Uterus (tissue), 4 donors: ENCODE results near the gene AP3B1. TPM values are rescaled to one million over a fixed set of nuclear protein-coding genes. Genes with fewer than 3 reads are reported as not detected.
"Not testable (repeated sequence)": the region's sequence is repeated elsewhere in the genome, so short reads cannot be mapped to it uniquely, and the experiment has no call there.

Experiments used
- DNase-seq, 2 donors: peaks; one replicate each; pipeline ENCODE4 v3.0.0-alpha.2; 2019 to 2020
- H3K27ac ChIP-seq, 2 donors: fragments of 200-600 bp; sonication (generic); 1 replicate in 1 of 2; 2 replicates in 1 of 2; pipeline ENCODE4 v1.5.1; 2016 to 2018
- H3K27me3 ChIP-seq, 2 donors: fragments of 200-600 bp; sonication (generic); one replicate each; pipeline ENCODE4 v1.5.1; 2018 to 2019; ENCODE audit warnings: control low read depth in 1 of 2
- H3K36me3 ChIP-seq, 2 donors: fragments of 200-600 bp; sonication (generic); one replicate each; pipeline ENCODE4 v1.5.1; 2019; ENCODE audit warnings: control low read depth in 1 of 2
- H3K4me1 ChIP-seq, 2 donors: fragments of 200-600 bp; sonication (generic); one replicate each; pipeline ENCODE4 v1.5.1; 2018 to 2019; ENCODE audit warnings: control low read depth in 1 of 2
- H3K4me3 ChIP-seq, 2 donors: fragments of 200-600 bp; sonication (generic); 1 replicate in 1 of 2; 2 replicates in 1 of 2; pipeline ENCODE4 v1.5.1; 2018 to 2019; ENCODE audit warnings: mild to moderate bottlenecking in 1 of 2
- H3K9me3 ChIP-seq, 2 donors: fragments of 200-600 bp; sonication (generic); one replicate each; pipeline ENCODE4 v1.5.1; 2019; ENCODE audit warnings: control low read depth in 1 of 2
- POLR2A ChIP-seq, 2 donors: fragments of 450-650 bp; IDR thresholded peaks; one replicate each; pipeline ENCODE4 v1.6.1; 2016; ENCODE audit warnings: antibody characterized with exemption in 2 of 2, mild to moderate bottlenecking in 1 of 2, moderate library complexity in 1 of 2
- intact Hi-C: fragments of 100-400 bp; cut with DNase I; formaldehyde crosslinking; loops from one replicate; pipeline ENCODE4 v1.15.1; 2023; ENCODE audit warnings: low total_unique reads
- total RNA-seq, 4 donors: library from RNA; depleted of rRNA in 3 of 4; stranded (reverse); fragments of >200 nt in 3 of 4; gene quantifications; one replicate each; pipeline versions ENCODE4 v1.1.0 to v1.2.4, GENCODE V29; 2014 to 2023
- TF ChIP-seq, protein P1 (sequence below), 4 experiments: fragments of 200-600 bp in 2 of 4; fragments of 450-650 bp in 2 of 4; sonication (generic) in 2 of 4; IDR thresholded peaks; one replicate each; pipeline ENCODE4 v1.5.1; 2016 to 2019; ENCODE audit warnings: antibody characterized with exemption in 4 of 4, mild to moderate bottlenecking in 2 of 4, moderate library complexity in 1 of 4
- donor health status: DM: yes; HTN: yes; CAD: no.

Gene AP3B1
- total RNA-seq, 4 donors from 2014 or later = 15.9 to 67.1 (median 33.4) TPM

GRCh38 chr5:78213799-78214198 lies 80.7 kb downstream of the AP3B1 start:
- no peaks in the 10 kb centered on the region for H3K27me3 ChIP-seq

DNA sequence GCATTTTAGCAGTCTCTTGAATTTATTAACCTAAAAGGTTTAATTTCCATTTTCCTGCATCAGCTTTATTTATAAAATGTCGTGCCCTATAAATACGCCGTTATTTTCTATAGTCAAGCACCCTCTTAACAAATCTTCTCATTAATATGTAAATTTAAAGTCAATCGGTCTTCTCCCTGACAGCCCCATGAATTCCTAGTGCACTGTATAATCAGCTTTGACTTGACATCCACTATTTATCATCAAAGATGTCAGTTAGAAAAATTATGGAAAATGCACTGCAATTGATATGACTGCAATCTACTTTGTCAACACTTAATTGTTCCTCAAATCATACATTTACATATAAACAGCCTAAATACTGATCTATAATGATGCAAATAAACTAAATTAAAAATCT lies 83.4 kb downstream of the AP3B1 start:
- no peak overlapping the region for H3K4me3 ChIP-seq
- no peak for DNase-seq
- intact Hi-C loops = no loop called here

More at GRCh38 chr5:78213799-78214198, 80.7 kb downstream of the AP3B1 start:
- TF ChIP-seq, protein P1, sequence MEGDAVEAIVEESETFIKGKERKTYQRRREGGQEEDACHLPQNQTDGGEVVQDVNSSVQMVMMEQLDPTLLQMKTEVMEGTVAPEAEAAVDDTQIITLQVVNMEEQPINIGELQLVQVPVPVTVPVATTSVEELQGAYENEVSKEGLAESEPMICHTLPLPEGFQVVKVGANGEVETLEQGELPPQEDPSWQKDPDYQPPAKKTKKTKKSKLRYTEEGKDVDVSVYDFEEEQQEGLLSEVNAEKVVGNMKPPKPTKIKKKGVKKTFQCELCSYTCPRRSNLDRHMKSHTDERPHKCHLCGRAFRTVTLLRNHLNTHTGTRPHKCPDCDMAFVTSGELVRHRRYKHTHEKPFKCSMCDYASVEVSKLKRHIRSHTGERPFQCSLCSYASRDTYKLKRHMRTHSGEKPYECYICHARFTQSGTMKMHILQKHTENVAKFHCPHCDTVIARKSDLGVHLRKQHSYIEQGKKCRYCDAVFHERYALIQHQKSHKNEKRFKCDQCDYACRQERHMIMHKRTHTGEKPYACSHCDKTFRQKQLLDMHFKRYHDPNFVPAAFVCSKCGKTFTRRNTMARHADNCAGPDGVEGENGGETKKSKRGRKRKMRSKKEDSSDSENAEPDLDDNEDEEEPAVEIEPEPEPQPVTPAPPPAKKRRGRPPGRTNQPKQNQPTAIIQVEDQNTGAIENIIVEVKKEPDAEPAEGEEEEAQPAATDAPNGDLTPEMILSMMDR (IDR thresholded peaks at IDR 0.05) = no peak
- no peak for TF ChIP-seq POLR2A (IDR thresholded peaks at IDR 0.05)
- Histone ChIP-seq H3K4me3 (no peak overlapping the region), H3K9me3 (no peaks in the 10 kb centered on the region), H3K27ac (no peak overlapping the region), H3K4me1 (no peaks in the 10 kb centered on the region), H3K36me3 (no peaks in the 10 kb centered on the region)
- DNase-seq = no peak
- intact Hi-C loops = no loop called here

GRCh38 chr5:78204241-78204640 lies 90.3 kb downstream of the AP3B1 start:
- intact Hi-C loops = no loop called here

More for the DNA sequence above, 83.4 kb downstream of the AP3B1 start:
- H3K9me3 ChIP-seq = no peaks in the 10 kb centered on the region
- no peaks in the 10 kb centered on the region for H3K36me3 ChIP-seq
- H3K27ac ChIP-seq = no peak overlapping the region
- no peaks in the 10 kb centered on the region for H3K4me1 ChIP-seq
- no peaks in the 10 kb centered on the region for H3K27me3 ChIP-seq
- TF ChIP-seq, protein P1 (IDR thresholded peaks at IDR 0.05) = no peak

DNA sequence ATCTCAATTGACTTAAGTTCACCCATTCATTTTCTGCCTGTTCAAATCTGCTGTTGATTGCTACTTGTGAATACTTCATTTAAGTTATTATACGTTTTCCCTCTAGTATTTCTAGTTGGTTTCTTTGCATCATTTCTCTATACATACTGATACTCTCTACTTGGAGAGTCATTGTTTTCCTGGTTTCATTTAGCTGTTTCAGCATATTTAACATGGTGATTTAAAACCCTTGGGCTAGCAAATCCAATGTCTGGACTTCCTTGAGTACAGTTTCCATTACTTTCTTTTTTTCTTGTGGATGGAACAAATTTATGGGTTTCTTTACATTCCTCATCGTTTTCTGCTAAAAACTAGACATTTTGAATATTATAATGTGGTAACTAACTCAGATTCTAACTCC lies 90.7 kb downstream of the AP3B1 start:
- TF ChIP-seq, protein P1 (IDR thresholded peaks at IDR 0.05) = no peak
- no peak for TF ChIP-seq POLR2A (IDR thresholded peaks at IDR 0.05)
- no peaks in the 10 kb centered on the region for H3K27me3 ChIP-seq
- H3K4me1 ChIP-seq = no peaks in the 10 kb centered on the region
- no peaks in the 10 kb centered on the region for H3K36me3 ChIP-seq
- H3K27ac ChIP-seq = no peak overlapping the region
- no peak overlapping the region for H3K4me3 ChIP-seq
- intact Hi-C loops = no loop called here
- no peak for DNase-seq
- no peaks in the 10 kb centered on the region for H3K9me3 ChIP-seq

More at GRCh38 chr5:78204241-78204640, 90.3 kb downstream of the AP3B1 start:
- no peaks in the 10 kb centered on the region for H3K27me3 ChIP-seq
- no peak for DNase-seq
- no peaks in the 10 kb centered on the region for H3K4me1 ChIP-seq
- H3K27ac ChIP-seq = no peak overlapping the region
- no peak overlapping the region for H3K4me3 ChIP-seq
- H3K36me3 ChIP-seq = no peaks in the 10 kb centered on the region
- no peaks in the 10 kb centered on the region for H3K9me3 ChIP-seq
- TF ChIP-seq POLR2A (IDR thresholded peaks at IDR 0.05) = no peak
- TF ChIP-seq, protein P1 (IDR thresholded peaks at IDR 0.05) = no peak

GRCh38 chr5:78190402-78190801 lies 104.1 kb downstream of the AP3B1 start:
- Histone ChIP-seq H3K27ac (no peak overlapping the region), H3K9me3 (peaks cover 0 to 12% of the 10 kb centered on the region in 2 donors), H3K4me3 (no peak overlapping the region), H3K4me1 (no peaks in the 10 kb centered on the region), H3K27me3 (no peaks in the 10 kb centered on the region), H3K36me3 (no peaks in the 10 kb centered on the region)
- TF ChIP-seq, protein P1 (IDR thresholded peaks at IDR 0.05) = no peak
- no peak for TF ChIP-seq POLR2A (IDR thresholded peaks at IDR 0.05)
- no peak for DNase-seq
- intact Hi-C loops = no loop called here

- H3K27ac ChIP-seq, intact Hi-C loops, H3K27me3 ChIP-seq: not testable (repeated sequence)
Observed at GRCh38 chr5:78188681-78189080, 105.8 kb downstream of the AP3B1 start.

More at GRCh38 chr5:78188681-78189080, 105.8 kb downstream of the AP3B1 start:
- DNase-seq, H3K36me3 ChIP-seq, H3K4me3 ChIP-seq, H3K4me1 ChIP-seq: not testable (repeated sequence)
- H3K9me3 ChIP-seq = peaks cover 0 to 12% of the 10 kb centered on the region in 2 donors
